Measurements from ENCODE around the gene ABCD1.

Gene ABCD1

GRCh38 chrX:153719238-153719637 is 5.4 kb upstream of the ABCD1 start:
- Histone ChIP-seq H3K9ac (ENCODE audit: low read depth, low read length, poor library complexity, severe bottlenecking) (no peak overlapping the region), H3F3A (ENCODE audit: low read depth) (no peaks in the 10 kb centered on the region), H4K20me1 (ENCODE audit: insufficient read depth, low read length, poor library complexity, severe bottlenecking) (peaks cover 30% of the 10 kb centered on the region), H3K9me2 (replicated peaks; ENCODE audit: low read depth, low read length) (no peaks in the 10 kb centered on the region), H3K4me3 (ENCODE audit: low read length, poor library complexity, severe bottlenecking) (no peak overlapping the region), H3K4me1 (ENCODE audit: insufficient read depth, low read length, poor library complexity, severe bottlenecking) (peaks cover 13% of the 10 kb centered on the region), H3K9me3 (ENCODE audit: insufficient read depth, low read depth, low read length) (no peaks in the 10 kb centered on the region), H3K79me2 (ENCODE audit: insufficient read depth, low read length) (peaks cover 69% of the 10 kb centered on the region), H3K4me2 (ENCODE audit: low read depth, low read length, poor library complexity, severe bottlenecking) (peak overlapping the region; percentile 34), H3K36me3 (ENCODE audit: insufficient read depth, low read length) (peaks cover 47% of the 10 kb centered on the region; the same call in 1 of the 2 replicates), H2AFZ (ENCODE audit: low read length) (no peak overlapping the region), H3K27me3 (ENCODE audit: insufficient read depth, low read length, poor library complexity, severe bottlenecking) (no peaks in the 10 kb centered on the region)
- TF ChIP-seq EZH2phosphoT487 (IDR thresholded peaks at IDR 0.05; ENCODE audit: borderline replicate concordance) (no peak), CTCF (conservative IDR thresholded peaks at IDR 0.05; ENCODE audit: low read length) (no peak)

- TF ChIP-seq EZH2phosphoT487 (IDR thresholded peaks at IDR 0.05; ENCODE audit: borderline replicate concordance) (no peak), CTCF (conservative IDR thresholded peaks at IDR 0.05; ENCODE audit: low read length) (no peak)
- Histone ChIP-seq H3K4me1 (ENCODE audit: insufficient read depth, low read length, poor library complexity, severe bottlenecking) (peaks cover 13% of the 10 kb centered on the region), H3K9me3 (ENCODE audit: insufficient read depth, low read depth, low read length) (no peaks in the 10 kb centered on the region), H3K79me2 (ENCODE audit: insufficient read depth, low read length) (peaks cover 69% of the 10 kb centered on the region), H3K9me2 (replicated peaks; ENCODE audit: low read depth, low read length) (no peaks in the 10 kb centered on the region), H3K36me3 (ENCODE audit: insufficient read depth, low read length) (peaks cover 42% of the 10 kb centered on the region; the same call in 1 of the 2 replicates), H3K4me2 (ENCODE audit: low read depth, low read length, poor library complexity, severe bottlenecking) (peak overlapping the region; percentile 8), H3K4me3 (ENCODE audit: low read length, poor library complexity, severe bottlenecking) (no peak overlapping the region), H2AFZ (ENCODE audit: low read length) (no peak overlapping the region), H4K20me1 (ENCODE audit: insufficient read depth, low read length, poor library complexity, severe bottlenecking) (peaks cover 30% of the 10 kb centered on the region), H3K27me3 (ENCODE audit: insufficient read depth, low read length, poor library complexity, severe bottlenecking) (no peaks in the 10 kb centered on the region), H3K9ac (ENCODE audit: low read depth, low read length, poor library complexity, severe bottlenecking) (no peak overlapping the region), H3F3A (ENCODE audit: low read depth) (no peaks in the 10 kb centered on the region)
Observed at GRCh38 chrX:153719701-153720100, 5.0 kb upstream of the ABCD1 start.

GRCh38 chrX:153722704-153723350 is 1.8 kb upstream of the ABCD1 start:
- peak overlapping the region; percentile 77 for H3K4me3 ChIP-seq (ENCODE audit: low read length, poor library complexity, severe bottlenecking)
- H2AFZ ChIP-seq (ENCODE audit: low read length): no peak overlapping the region
- H3K27me3 ChIP-seq (ENCODE audit: insufficient read depth, low read length, poor library complexity, severe bottlenecking): no peaks in the 10 kb centered on the region
- peak overlapping the region; percentile 88 for H3K9ac ChIP-seq (ENCODE audit: low read depth, low read length, poor library complexity, severe bottlenecking)
- H3K4me1 ChIP-seq (ENCODE audit: insufficient read depth, low read length, poor library complexity, severe bottlenecking): peaks cover 32% of the 10 kb centered on the region
- peaks cover 30% of the 10 kb centered on the region for H4K20me1 ChIP-seq (ENCODE audit: insufficient read depth, low read length, poor library complexity, severe bottlenecking)
- no peaks in the 10 kb centered on the region for H3F3A ChIP-seq (ENCODE audit: low read depth)
- TF ChIP-seq EZH2phosphoT487 (IDR thresholded peaks at IDR 0.05; ENCODE audit: borderline replicate concordance): no peak
- TF ChIP-seq CTCF (conservative IDR thresholded peaks at IDR 0.05; ENCODE audit: low read length): no peak
- peaks cover 24% of the 10 kb centered on the region; the same call in 1 of the 2 replicates for H3K36me3 ChIP-seq (ENCODE audit: insufficient read depth, low read length)
- no peaks in the 10 kb centered on the region for H3K9me2 ChIP-seq (replicated peaks; ENCODE audit: low read depth, low read length)
- peak overlapping the region; percentile 83 for H3K4me2 ChIP-seq (ENCODE audit: low read depth, low read length, poor library complexity, severe bottlenecking)
- H3K79me2 ChIP-seq (ENCODE audit: insufficient read depth, low read length): peaks cover 65% of the 10 kb centered on the region
- H3K9me3 ChIP-seq (ENCODE audit: insufficient read depth, low read depth, low read length): no peaks in the 10 kb centered on the region
